SHP77 treated with DMSO at 0.1 percent for 48 hours (cell line): ENCODE data around the gene CDK5RAP3.

Experiments used
- DNase-seq: peaks from one replicate; lab custom pipeline; 2025; lab: John Stamatoyannopoulos, UW

Gene CDK5RAP3

GRCh38 chr17:47949197-47949759, 21.6 kb upstream of the CDK5RAP3 start:
- DNase-seq, result peak; percentile 71

DNA sequence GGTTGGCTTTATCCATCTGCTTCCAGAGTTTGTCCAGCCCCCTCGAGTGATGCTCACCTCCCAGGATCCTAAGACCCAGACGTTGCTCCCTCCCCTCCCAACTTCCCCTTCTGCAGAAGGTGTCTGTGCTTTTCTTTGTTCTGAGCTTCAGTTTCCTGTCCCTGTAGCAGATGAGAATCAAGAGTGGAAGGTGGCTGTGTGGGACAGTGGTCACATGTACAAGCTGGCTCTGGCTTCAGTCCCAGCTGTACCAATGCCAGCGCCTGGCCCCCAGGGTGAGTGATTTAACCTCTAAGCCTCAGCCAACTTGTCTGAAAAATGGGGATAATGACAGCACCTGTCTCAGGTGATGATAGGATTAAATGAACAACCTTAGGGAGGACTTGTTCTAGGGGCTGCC, 21.0 kb upstream of the CDK5RAP3 start:
- DNase-seq, result no peak

DNA sequence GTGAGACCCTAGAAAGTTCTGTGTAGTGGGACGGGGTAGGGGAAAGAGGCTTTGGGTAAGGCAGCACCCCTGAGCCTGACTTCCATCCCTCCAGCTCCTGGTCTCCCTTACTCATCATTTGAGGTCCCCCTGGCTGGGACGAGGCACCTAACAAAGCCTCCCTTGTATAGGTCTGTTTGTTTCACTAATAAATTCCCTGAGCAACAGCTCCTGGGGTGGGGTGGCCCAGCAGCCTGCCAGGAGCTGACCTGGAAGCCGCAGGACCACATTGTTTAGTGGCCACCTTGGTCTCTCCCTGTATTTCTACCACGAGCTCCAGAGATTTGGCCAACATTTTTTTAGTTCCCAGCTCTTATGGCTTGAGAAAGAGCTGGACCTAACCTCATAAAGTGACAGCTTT, 20.5 kb upstream of the CDK5RAP3 start:
- no peak for DNase-seq

- no peak for DNase-seq
These were observed 18.5 kb upstream of the CDK5RAP3 start for GRCh38 chr17:47952171-47953021.

DNA sequence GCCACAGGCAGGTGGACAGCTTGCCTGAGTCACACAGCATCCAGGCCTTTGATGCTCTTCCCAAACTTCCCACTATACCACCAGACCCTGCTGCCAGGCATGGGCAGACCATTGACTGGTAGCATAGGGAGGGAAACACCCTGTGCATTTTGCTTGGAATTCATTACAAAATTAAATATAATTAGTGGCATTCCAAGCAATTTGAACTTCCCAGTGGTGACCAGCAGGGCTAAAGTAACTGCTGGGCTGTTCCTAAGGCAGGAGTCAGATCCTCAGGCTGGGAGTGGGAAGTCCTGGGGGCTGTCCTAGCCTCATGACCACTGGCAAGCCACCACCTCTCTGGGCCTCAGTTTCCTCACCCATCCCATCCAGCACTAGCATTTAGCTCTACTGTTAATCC, 17.0 kb upstream of the CDK5RAP3 start:
- DNase-seq, result no peak

- no peak for DNase-seq
These were observed 15.1 kb upstream of the CDK5RAP3 start for GRCh38 chr17:47955497-47956461.

- no peak for DNase-seq
These were observed 13.9 kb upstream of the CDK5RAP3 start for GRCh38 chr17:47956791-47957590.

- no peak for DNase-seq
These were observed 13.1 kb upstream of the CDK5RAP3 start, which contains the start of gene PRR15L for GRCh38 chr17:47957591-47958490. TSS of gene PRR15L (minus strand) at chr17:47957883. CDS start at chr17:47953234, 4,649 bp downstream.

DNA sequence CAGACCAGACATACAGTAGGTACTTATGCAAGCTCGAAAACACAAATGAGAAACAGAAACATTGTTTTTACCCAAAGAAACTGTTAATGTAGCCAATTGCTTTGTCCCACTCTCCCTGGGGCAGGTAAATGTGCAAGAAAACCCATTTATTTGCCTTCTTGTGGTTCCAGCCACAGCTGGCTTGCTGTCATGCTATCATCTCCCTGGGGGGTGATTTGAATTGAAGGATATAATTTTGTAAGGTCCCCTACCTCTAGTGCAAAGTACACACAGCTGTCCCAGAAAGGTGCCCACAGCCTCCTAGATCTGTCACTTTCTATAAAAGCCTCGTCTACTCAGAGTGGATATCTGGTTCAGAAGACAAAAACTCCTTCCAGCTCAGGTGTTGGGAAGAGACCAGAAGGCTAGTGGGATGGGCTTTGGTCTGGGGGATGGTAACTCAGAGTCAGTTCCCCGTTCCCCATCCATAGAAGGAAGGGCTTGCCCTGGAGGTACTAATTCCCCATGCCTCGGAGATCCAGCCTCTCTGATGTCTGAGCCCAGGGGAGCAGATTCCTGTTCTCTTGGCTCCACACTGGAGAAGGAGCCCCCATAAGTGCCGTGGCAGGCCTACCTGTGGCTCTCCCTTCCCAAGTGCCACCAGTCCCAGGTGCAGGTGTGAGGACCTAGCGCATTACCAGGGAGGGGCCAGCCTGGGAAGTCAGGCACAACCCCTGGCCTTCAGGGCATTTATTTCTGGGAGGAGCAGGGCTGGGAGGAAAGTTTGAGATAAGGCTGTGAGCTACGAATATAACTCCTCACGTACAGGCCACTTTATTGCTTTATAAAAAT, 10.9 kb upstream of the CDK5RAP3 start:
- no peak for DNase-seq

GRCh38 chr17:47961406-47961805, 9.5 kb upstream of the CDK5RAP3 start:
- no peak for DNase-seq

- DNase-seq, result no peak
These were observed 8.0 kb upstream of the CDK5RAP3 start for GRCh38 chr17:47962901-47963300.

DNA sequence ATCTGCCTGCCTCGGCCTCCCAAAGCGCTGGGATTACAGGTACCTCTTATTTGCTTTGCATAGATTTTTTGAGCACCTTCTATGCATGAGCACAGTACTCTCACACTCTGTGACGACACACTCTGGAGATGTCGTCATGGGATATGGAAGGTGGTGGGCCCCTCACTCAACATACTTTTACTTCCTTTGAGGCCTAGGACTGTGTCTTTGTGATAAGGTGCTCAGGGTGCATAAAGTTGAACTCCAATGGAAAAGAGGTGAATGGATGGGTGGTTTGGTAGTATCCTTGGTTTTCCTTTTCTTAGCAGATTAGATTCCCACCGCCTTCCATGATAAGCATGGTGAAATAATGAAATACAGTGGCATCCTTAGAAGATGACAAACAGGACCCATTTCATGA, 6.1 kb upstream of the CDK5RAP3 start:
- no peak for DNase-seq

DNA sequence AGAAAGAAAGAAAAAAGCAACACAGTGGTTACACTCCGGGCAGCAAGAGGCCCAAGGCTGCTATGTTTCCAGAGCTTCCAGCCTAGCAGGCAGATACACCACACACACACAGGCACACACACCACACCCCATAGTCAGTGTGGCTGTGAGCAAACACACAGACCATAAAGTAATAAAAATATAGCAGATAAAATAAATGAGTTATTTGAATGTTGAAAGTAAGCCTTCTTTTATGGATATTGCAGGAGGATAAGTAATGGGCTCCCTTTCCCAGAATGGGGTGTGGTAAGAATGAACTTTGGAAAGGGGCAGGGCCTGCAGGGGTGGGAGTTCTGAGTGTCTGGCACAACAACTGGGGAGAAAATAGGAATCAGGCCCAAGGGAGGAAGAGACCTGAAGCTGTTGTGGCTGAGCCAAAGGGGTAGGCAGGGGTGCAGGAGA, 4.8 kb upstream of the CDK5RAP3 start:
- DNase-seq, result no peak

DNA sequence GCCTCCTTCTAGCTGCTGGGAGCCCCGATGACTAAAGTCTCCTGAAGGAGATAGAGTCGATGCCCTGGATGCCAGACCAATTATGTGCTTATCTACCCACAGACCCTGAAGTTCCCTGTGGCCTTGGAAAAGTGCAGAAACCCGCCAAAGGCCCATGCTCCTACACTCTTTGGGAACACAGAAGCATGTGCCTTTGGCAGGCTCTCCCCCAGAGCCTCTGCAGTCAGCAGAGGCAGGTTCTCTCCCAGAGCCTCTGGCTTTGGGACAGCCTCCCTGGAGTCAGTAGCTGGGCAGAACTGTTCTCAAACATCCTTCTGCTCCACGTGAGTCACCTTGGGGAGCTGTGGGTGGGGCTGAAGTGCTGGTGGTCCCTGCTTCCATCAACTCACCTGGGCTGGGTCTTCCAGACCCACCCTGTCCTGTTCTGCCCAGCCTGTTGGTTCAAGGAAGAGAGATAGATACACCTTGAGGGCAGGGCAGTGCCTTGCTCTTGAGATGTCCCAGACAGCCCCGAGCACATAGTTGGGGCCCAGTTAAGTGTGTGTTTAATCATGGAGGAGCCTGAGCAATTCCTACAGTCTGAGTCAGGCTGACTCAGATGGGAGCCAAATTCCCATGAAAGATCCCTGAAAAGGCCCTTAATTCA, 3.2 kb upstream of the CDK5RAP3 start:
- DNase-seq, result no peak

DNA sequence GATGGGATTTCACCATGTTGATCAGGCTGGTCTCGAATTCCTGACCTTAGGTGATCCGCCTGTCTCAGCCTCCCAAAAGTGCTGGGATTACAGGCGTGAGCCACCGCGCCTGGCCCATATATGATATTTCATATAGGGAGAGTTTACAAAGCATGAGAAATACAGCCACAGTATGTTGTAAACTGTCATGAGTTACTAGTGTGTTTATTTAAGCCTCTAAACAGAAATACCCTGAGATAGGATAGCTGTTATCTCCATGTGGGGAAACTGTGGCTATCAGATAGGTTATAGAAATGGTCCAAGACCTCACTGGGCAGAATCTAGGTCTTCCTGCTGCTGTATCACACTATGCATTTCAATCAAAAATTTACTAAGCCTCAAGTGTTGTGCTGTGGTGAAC, 2.1 kb upstream of the CDK5RAP3 start:
- DNase-seq, result no peak

GRCh38 chr17:47969930-47970724, 786 bp upstream of the CDK5RAP3 start:
- DNase-seq, result no peak

DNA sequence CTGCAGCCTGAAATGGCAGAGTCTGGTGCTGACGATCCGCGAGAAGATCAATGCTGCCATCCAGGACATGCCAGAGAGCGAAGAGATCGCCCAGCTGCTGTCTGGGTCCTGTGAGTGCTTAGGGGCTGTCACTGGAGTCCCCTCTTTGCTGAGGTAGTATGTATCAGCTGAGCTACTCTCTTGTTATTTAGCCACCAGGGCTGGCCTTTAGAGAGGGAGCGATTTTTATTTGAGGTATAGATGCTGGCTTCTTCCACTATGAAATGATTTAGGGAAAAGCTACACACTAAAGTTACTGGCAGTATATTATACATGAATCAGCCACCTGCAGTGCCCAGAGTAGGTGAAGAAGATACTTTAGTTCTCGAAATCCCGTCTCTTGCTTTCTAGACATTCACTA, 2.6 kb downstream of the CDK5RAP3 start:
- no peak for DNase-seq

DNA sequence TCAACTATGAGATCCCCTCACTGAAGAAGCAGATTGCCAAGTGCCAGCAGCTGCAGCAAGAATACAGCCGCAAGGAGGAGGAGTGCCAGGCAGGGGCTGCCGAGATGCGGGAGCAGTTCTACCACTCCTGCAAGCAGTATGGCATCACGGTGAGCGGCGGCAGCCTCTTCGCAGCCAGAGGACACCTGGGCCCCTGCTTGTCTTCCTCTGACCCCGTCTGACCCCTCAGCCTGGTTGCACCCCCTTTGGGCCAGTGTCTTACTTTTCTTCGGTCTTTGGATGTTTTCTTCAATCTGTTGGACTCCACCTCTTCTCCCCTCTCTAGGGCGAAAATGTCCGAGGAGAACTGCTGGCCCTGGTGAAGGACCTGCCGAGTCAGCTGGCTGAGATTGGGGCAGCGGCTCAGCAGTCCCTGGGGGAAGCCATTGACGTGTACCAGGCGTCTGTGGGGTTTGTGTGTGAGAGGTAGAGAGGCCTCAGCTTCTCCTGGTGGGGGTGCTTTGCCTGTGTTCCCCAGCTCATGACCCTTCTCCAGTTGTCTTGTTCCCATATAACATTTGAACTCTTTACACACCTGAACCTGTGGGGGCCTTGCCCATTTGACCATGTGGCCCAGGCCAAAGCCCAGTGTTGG, 4.4 kb downstream of the CDK5RAP3 start:
- DNase-seq, result no peak
